Hepatocyte (in vitro differentiated cells): ENCODE results near the gene KCNE3. TPM values are rescaled to one million over a fixed set of nuclear protein-coding genes. Genes with fewer than 3 reads are reported as not detected.

Experiments used
- DNase-seq: peaks from one replicate; pipeline ENCODE4 v3.0.0-alpha.2; 2016; ENCODE audit warnings: low spot score
- H2AFZ ChIP-seq: fragments of 200-600 bp; sonication (generic); 2 replicates; pipeline ENCODE4 v1.6.0; 2016; ENCODE audit warnings: antibody characterized with exemption, mild to moderate bottlenecking
- H3K27ac ChIP-seq: fragments of 200-600 bp; sonication (generic); 2 replicates; pipeline ENCODE4 v1.5.1; 2016; ENCODE audit warnings: mild to moderate bottlenecking
- H3K27me3 ChIP-seq: fragments of 200-600 bp; sonication (generic); 2 replicates; pipeline ENCODE4 v1.6.1; 2016
- H3K36me3 ChIP-seq: fragments of 200-600 bp; sonication (generic); replicated peaks from 2 replicates; pipeline ENCODE4 v1.5.1; 2016; ENCODE audit warnings: low read depth; ENCODE audit not compliant: insufficient read depth
- H3K4me1 ChIP-seq: fragments of 200-600 bp; sonication (generic); 2 replicates; pipeline ENCODE4 v1.5.1; 2016; ENCODE audit warnings: mild to moderate bottlenecking, moderate library complexity; ENCODE audit not compliant: insufficient read depth
- H3K4me2 ChIP-seq: fragments of 200-600 bp; sonication (generic); 2 replicates; pipeline ENCODE4 v1.6.0; 2016
- H3K4me3 ChIP-seq: fragments of 200-600 bp; sonication (generic); 2 replicates; pipeline ENCODE4 v1.5.1; 2016; ENCODE audit warnings: mild to moderate bottlenecking
- H3K79me2 ChIP-seq: fragments of 200-600 bp; sonication (generic); 2 replicates; pipeline ENCODE4 v1.6.0; 2017; ENCODE audit warnings: mild to moderate bottlenecking
- H3K9me2 ChIP-seq: fragments of 200-600 bp; sonication (generic); replicated peaks from 2 replicates; pipeline ENCODE4 v1.6.0; 2017; ENCODE audit warnings: mild to moderate bottlenecking; ENCODE audit not compliant: insufficient read depth
- H3K9me3 ChIP-seq: fragments of 200-600 bp; sonication (generic); 2 replicates; pipeline ENCODE4 v1.5.1; 2016; ENCODE audit warnings: low read depth, mild to moderate bottlenecking
- H4K20me1 ChIP-seq: fragments of 200-600 bp; sonication (generic); 2 replicates; pipeline ENCODE4 v1.6.0; 2016; ENCODE audit warnings: mild to moderate bottlenecking; ENCODE audit not compliant: insufficient read depth, poor library complexity, severe bottlenecking
- EZH2 ChIP-seq: fragments of 200-600 bp; sonication (generic); IDR thresholded peaks from 2 replicates; pipeline ENCODE4 v1.6.1; 2016; ENCODE audit warnings: antibody characterized with exemption, mild to moderate bottlenecking, borderline replicate concordance
- EZH2phosphoT487 ChIP-seq: fragments of 200-600 bp; sonication (generic); IDR thresholded peaks from one replicate; pipeline ENCODE4 v1.6.1; 2018; ENCODE audit warnings: antibody characterized with exemption, mild to moderate bottlenecking, low read depth, moderate library complexity; ENCODE audit not compliant: unreplicated experiment, severe bottlenecking
- WGBS: methylation state at CpG from one replicate; pipeline ENCODE4 v1.1.6; 2016; ENCODE audit warnings: low lambda C conversion rate; ENCODE audit errors: missing lambda C conversion rate; 5-methylcytosine and 5-hydroxymethylcytosine counted together
- polyA plus RNA-seq: library from polyadenylated mRNA; unstranded; fragments of >200 nt; fragmentation: Nextera tagmentation; extraction: Ambion mirVana; gene quantifications from 2 replicates; pipeline ENCODE4 v1.2.1, GENCODE V29; 2016
- total RNA-seq: library from RNA; depleted of rRNA; stranded (reverse); fragments of >200 nt; gene quantifications from 2 replicates; pipeline ENCODE4 v1.2.3, GENCODE V29; 2014
- TF ChIP-seq, protein P1 (sequence below): fragments of 200-600 bp; sonication (generic); IDR thresholded peaks from 2 replicates; pipeline ENCODE4 v1.5.1; 2016; ENCODE audit warnings: antibody characterized with exemption, mild to moderate bottlenecking; ENCODE audit not compliant: poor library complexity

KCNE3 gene, protein sequence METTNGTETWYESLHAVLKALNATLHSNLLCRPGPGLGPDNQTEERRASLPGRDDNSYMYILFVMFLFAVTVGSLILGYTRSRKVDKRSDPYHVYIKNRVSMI
- total RNA-seq (17.1 and 18.6 TPM in 2 replicates), polyA plus RNA-seq (8.7 and 9.6 TPM in 2 replicates)

DNA sequence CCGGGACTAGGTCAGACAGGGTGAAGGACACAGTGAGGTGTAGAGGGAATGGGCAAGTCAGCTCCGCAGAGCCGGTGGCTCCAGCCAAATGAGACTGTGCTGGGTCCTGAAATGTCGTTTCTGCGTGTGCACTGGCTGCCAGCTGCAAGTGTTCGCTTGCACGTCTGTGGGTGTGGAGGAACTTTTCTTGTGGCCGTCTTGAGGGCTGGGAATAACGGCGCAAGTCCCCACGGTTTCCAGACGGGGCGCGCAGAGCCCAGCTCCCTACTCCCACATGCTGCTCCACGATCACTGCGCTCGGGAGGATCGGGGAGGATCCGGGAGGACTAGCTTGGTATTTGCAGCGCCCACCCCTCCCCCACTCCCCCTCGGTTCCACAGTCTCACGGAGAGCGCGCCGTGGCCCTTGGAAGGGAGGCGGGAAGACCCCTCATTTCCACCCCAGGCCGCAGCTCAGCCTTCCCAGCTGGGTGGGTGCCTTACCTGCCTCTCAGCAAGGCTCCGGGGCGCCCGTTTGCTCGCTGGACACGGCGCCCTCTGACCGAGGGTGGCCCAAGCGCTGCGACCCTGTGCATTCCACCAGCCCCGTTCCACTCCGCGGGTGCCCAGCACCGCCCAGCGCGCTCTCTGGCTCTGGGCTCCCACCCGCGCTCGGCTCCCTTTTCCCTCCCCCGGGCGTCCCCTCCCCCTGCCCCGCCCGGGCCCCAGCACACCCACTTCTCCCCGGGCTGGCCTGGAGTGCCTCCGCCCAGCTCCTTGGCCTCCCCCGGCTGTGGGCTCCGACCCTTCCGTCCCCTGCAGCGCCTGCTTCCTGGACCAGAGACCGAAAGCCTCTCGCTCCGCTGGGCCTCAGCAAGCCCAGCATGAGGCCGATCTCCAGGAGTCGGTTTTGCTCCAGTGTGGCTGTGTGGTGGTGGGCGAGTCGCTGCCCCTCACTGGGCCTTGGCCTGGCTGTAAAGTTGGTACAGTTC is at the start of gene KCNE3:
TSS of gene KCNE3 (minus strand) at position 634 of the 970 bp plus-strand sequence. CDS start 9,986 bp downstream, outside the sequence.
- Histone ChIP-seq H2AFZ (peak within 1 kb of the TSS; percentile 91), H3K27me3 (no peaks in the 10 kb centered on the region), H3K36me3 (no peaks in the 10 kb centered on the region), H3K79me2 (peaks cover 13% of the 10 kb centered on the region), H3K9me3 (no peaks in the 10 kb centered on the region), H4K20me1 (no peaks in the 10 kb centered on the region), H3K4me3 (peak within 1 kb of the TSS; percentile 52), H3K4me2 (peak within 1 kb of the TSS; percentile 95), H3K9me2 (no peaks in the 10 kb centered on the region), H3K27ac (peak within 1 kb of the TSS; percentile 67), H3K4me1 (peaks cover 29% of the 10 kb centered on the region)
- 16% methylated on average over 45 of the region's 62 CpGs for WGBS
- TF ChIP-seq EZH2: no peak
- TF ChIP-seq, protein P1, sequence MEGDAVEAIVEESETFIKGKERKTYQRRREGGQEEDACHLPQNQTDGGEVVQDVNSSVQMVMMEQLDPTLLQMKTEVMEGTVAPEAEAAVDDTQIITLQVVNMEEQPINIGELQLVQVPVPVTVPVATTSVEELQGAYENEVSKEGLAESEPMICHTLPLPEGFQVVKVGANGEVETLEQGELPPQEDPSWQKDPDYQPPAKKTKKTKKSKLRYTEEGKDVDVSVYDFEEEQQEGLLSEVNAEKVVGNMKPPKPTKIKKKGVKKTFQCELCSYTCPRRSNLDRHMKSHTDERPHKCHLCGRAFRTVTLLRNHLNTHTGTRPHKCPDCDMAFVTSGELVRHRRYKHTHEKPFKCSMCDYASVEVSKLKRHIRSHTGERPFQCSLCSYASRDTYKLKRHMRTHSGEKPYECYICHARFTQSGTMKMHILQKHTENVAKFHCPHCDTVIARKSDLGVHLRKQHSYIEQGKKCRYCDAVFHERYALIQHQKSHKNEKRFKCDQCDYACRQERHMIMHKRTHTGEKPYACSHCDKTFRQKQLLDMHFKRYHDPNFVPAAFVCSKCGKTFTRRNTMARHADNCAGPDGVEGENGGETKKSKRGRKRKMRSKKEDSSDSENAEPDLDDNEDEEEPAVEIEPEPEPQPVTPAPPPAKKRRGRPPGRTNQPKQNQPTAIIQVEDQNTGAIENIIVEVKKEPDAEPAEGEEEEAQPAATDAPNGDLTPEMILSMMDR: no peak
- TF ChIP-seq EZH2phosphoT487: no peak
- peak; percentile 56 for DNase-seq

DNA sequence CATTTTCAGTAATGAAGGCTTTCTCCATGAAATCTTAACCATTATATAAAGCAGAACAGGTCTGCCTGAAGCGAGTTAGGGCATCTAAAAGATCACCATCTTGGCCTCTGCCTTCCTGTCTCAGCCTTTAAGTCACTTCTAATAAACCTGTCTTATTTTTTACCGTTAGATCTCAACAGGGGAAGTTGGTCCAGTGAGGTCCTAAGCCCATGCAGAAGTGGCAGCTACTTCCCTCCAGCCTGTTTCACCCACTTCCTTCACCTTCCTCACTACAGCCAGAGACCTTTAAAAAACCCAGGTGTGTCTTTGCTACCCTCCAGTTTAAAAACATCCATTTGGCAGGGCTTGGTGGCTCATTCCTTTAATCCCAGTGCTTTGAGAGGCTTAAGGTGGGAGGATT is 40.2 kb upstream of the KCNE3 start:
- H3K9me2 ChIP-seq: no peaks in the 10 kb centered on the region
- WGBS: 71% methylated on average over 2 of the region's 2 CpGs
- TF ChIP-seq EZH2 (no peak), EZH2phosphoT487 (no peak)
- TF ChIP-seq, protein P1: no peak
- H3K79me2 ChIP-seq: no peaks in the 10 kb centered on the region
- H3K4me3 ChIP-seq: no peak overlapping the region
- H4K20me1 ChIP-seq: no peaks in the 10 kb centered on the region
- no peaks in the 10 kb centered on the region for H3K4me1 ChIP-seq
- H3K9me3 ChIP-seq: no peaks in the 10 kb centered on the region
- H2AFZ ChIP-seq: no peak overlapping the region
- H3K4me2 ChIP-seq: no peak overlapping the region
- H3K27ac ChIP-seq: no peak overlapping the region
- no peak for DNase-seq
- no peaks in the 10 kb centered on the region for H3K36me3 ChIP-seq
- no peaks in the 10 kb centered on the region for H3K27me3 ChIP-seq

DNA sequence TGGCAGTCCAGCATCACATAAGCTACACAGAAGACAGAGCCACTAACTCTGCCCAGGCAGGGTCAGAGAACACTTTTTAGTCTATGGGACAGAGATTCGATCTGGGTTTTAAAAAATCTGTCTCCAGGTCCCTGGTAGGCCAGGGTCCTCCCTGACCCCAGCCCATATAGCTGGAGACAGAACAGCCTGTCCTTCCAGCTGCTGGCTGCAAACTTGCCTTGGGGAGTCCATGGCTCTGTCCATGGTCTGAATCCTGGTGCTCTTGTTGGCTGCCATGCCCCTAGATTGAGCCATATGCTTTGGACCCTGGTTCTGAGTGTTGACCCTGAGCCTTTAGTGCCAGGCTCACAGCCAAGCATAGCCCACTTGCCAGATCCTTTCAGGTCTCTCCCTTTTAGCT is 39.5 kb upstream of the KCNE3 start:
- no peak overlapping the region for H3K27ac ChIP-seq
- no peaks in the 10 kb centered on the region for H3K27me3 ChIP-seq
- TF ChIP-seq, protein P1: no peak
- TF ChIP-seq EZH2: no peak
- TF ChIP-seq EZH2phosphoT487: no peak
- H4K20me1 ChIP-seq: no peaks in the 10 kb centered on the region
- no peaks in the 10 kb centered on the region for H3K9me2 ChIP-seq
- no peak overlapping the region for H3K4me2 ChIP-seq
- H3K9me3 ChIP-seq: peaks cover 6% of the 10 kb centered on the region
- DNase-seq: no peak
- H3K36me3 ChIP-seq: no peaks in the 10 kb centered on the region
- H2AFZ ChIP-seq: no peak overlapping the region
- no peak overlapping the region for H3K4me3 ChIP-seq
- H3K4me1 ChIP-seq: no peaks in the 10 kb centered on the region
- H3K79me2 ChIP-seq: no peaks in the 10 kb centered on the region
- 82% methylated on average over 1 of the region's 1 CpG for WGBS
